SU-DHL-6 (cell line): Measurements from ENCODE around the gene NANOS1.

ENCODE experiments used
- EZH2phosphoT487 ChIP-seq: fragments of 200-600 bp; sonication (generic), shearing (Covaris generic); conservative IDR thresholded peaks from 2 replicates; pipeline ENCODE4 v1.6.1; 2018; ENCODE audit warnings: mild to moderate bottlenecking, antibody characterized with exemption, low read length, moderate library complexity, mixed read lengths
- TF ChIP-seq, protein P1 (sequence below): fragments of 200-600 bp; sonication (generic); IDR thresholded peaks from one replicate; pipeline ENCODE4 v1.5.1; 2017; ENCODE audit warnings: antibody characterized with exemption, mild to moderate bottlenecking, low read length, moderate library complexity; ENCODE audit not compliant: insufficient read depth, poor library complexity, severe bottlenecking

DNA sequence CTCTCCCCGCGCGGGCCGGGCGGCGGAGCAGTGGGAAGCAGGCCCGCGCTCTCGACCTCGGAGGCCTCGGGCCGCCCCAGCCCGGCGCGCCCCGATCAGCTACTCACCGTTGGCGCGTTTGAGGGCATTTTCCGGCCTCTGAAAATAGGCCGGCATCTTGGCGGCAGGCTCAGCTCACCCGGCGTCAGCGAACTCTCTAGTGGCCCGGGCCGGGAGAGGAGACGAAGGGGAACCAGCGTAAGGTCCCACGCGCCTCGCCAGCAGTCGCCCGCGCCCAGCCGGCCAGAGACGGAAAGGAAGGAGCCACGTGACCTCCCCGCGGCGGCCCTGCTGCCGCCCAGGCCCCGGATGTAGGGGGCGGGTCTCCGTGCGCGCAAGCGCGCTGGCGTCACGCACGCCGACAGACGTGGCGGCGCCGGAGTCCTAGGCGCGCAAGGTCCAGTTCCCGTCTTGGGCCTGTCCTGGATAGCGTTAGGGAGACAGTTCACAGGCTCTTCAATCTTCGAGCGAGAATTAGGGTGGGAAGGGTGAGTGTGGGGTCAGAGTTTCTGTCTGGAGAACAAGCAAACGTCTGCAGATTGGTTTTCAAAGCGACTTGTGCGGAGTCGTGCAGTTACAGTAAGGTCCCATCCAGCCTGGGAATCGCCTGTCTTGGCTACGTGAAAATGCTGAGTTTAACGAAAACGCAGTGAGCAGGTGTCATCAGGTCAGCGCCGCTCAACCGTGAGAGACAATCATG is 51.2 kb downstream of the NANOS1 start, which contains the start of gene EIF3A:
- TF ChIP-seq, protein P1, sequence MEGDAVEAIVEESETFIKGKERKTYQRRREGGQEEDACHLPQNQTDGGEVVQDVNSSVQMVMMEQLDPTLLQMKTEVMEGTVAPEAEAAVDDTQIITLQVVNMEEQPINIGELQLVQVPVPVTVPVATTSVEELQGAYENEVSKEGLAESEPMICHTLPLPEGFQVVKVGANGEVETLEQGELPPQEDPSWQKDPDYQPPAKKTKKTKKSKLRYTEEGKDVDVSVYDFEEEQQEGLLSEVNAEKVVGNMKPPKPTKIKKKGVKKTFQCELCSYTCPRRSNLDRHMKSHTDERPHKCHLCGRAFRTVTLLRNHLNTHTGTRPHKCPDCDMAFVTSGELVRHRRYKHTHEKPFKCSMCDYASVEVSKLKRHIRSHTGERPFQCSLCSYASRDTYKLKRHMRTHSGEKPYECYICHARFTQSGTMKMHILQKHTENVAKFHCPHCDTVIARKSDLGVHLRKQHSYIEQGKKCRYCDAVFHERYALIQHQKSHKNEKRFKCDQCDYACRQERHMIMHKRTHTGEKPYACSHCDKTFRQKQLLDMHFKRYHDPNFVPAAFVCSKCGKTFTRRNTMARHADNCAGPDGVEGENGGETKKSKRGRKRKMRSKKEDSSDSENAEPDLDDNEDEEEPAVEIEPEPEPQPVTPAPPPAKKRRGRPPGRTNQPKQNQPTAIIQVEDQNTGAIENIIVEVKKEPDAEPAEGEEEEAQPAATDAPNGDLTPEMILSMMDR: no peak
- TF ChIP-seq EZH2phosphoT487: no peak
